Upper lobe of left lung (tissue), 4 donors: ENCODE measurements around the gene ITPKB.

Source experiments
- EP300 ChIP-seq, 4 donors: sonication (generic); formaldehyde crosslinking; IDR thresholded peaks; one replicate each; pipeline ENCODE4 v1.5.1; 2017; ENCODE audit warnings: antibody characterized with exemption in 4 of 4, control low read depth in 2 of 4
- TF ChIP-seq, protein P1 (sequence below), 6 experiments: fragments of 450-650 bp in 4 of 6; fragments of 200-600 bp in 2 of 6; sonication (generic) in 2 of 6; IDR thresholded peaks; one replicate each; pipeline ENCODE4 v1.5.1; 2016 to 2019; ENCODE audit warnings: antibody characterized with exemption in 6 of 6

DNA sequence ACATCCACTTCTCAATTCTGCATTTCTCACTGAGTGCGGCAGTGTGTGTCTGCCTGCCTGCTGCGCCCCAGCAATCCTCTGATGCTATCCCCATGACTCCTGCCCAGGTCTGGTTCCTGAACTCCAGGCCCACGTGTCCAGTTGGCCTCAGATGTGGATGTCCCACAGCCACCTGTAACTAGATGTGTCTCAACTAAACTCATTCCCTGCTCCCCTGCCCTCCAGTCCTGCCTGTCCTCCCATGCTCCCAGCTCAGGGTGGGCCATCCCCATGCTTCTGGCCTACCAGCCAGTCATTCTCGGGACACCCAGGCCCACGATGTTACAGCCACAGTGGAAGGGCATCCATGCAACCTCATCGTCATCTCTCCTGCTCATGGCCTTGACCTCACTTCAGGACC is 113.8 kb downstream of the ITPKB start:
- TF ChIP-seq, protein P1, sequence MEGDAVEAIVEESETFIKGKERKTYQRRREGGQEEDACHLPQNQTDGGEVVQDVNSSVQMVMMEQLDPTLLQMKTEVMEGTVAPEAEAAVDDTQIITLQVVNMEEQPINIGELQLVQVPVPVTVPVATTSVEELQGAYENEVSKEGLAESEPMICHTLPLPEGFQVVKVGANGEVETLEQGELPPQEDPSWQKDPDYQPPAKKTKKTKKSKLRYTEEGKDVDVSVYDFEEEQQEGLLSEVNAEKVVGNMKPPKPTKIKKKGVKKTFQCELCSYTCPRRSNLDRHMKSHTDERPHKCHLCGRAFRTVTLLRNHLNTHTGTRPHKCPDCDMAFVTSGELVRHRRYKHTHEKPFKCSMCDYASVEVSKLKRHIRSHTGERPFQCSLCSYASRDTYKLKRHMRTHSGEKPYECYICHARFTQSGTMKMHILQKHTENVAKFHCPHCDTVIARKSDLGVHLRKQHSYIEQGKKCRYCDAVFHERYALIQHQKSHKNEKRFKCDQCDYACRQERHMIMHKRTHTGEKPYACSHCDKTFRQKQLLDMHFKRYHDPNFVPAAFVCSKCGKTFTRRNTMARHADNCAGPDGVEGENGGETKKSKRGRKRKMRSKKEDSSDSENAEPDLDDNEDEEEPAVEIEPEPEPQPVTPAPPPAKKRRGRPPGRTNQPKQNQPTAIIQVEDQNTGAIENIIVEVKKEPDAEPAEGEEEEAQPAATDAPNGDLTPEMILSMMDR (IDR thresholded peaks at IDR 0.05) = no peak
- TF ChIP-seq EP300 (IDR thresholded peaks at IDR 0.05) = no peak
